Stimulated activated CD4-positive, alpha-beta T cell treated with anti-CD3 and anti-CD28 coated beads, Interleukin-12 subunit alpha, Interleukin-12 subunit beta, amount 100 ng/mL, for 48 hours (primary cell): Measurements from ENCODE around the gene SUSD2.
"Not testable (repeated sequence)": the region's sequence is repeated elsewhere in the genome, so short reads cannot be mapped to it uniquely, and the experiment has no call there.

Experiments
- DNase-seq, 3 donors: peaks; one replicate each; pipeline ENCODE4 v3.0.0-alpha.2; 2020; ENCODE audit warnings: low read depth in 2 of 3, low spot score in 1 of 3

SUSD2 gene

DNA sequence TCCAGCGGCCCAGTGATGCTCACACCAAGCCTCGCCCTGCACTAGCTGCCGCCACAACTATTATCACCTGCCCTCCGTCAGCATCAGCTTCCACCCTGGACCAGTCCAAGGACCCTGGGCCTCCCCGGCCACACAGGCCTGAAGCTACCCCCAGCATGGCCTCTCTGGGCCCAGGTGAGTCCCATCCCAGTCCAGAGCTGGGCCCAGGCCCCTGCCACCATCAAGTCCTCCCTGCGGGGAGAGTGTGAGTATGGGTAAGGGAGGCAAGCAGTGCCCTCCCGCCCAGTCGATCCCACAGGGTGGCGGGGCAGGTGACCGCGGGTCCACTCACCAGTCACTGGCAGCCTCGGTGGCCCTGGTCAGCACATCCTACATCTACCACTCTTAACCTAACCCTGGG lies 9.5 kb upstream of the SUSD2 start:
- DNase-seq: no peak

DNA sequence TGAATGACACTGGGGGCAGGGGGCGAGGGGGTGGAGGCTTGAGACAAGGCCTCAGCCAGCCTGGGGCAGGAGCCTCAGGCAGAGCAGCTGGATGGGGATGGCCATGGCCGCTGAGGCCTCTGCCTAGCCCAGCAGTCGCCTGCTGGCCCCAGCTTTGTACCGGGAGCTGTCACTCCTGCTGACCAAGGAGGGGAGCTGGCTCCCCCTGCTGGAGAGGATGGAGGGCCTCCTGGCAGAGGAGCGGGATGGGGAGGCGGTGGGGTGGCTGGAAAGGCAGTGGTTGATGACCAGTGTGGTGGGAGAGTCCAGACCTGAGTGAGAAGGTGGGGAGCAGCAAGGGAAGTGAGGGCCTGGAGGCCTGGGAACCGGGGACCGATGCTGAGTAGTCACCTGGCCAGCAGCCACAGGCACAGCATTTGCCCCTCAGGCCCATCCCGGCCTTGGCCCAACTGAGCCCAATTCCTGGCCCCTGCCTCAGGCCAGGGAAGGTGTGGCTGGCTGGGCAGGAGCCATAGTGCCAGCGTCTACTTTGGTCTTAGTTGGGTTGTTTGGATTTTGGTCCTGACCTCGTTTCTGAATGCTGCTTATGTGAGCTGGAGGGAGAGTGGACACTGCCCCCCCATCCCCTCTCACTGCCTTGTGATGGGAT lies 6.0 kb upstream of the SUSD2 start:
- peak; percentile 45 to 56 (median 54) for DNase-seq

DNA sequence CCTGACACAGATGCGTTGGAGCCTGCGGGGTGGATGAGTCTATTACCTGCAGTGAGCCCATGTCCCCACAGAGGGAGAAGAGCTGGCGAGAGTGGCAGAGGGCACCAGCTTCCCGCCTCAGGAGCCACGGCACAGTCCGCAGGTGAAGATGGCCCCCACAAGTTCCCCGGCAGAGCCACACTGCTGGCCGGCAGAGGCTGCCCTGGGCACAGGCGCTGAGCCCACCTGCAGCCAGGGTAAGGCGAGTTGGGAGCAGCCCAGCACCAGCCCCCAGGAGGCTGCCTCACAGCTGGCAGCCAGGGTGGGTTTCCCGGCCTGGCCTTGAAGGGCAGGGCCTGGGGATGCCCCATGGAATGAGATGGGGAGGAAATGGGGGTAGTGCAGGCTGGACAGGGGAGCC lies 5.2 kb upstream of the SUSD2 start:
- no peak for DNase-seq

DNA sequence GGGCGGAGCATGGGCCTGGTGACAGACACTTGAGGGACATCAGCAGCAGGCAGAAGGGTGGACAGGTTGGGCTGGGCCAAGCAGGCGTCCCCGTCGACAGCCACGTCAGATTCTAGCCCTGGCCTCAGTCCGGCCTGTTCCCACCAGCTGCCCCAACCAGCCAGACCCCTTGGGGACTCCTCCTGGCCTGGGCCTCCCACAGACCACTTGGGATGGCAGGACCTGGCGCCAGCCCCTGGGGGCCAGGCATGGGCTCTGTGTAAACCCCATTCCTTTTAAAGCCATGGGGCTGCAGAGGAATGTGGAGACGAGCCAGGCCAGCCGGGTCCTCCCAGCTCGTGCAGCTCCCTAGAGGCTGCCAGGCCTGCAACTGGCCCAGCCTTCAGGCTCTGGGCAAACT lies 4.7 kb upstream of the SUSD2 start:
- DNase-seq: no peak

DNA sequence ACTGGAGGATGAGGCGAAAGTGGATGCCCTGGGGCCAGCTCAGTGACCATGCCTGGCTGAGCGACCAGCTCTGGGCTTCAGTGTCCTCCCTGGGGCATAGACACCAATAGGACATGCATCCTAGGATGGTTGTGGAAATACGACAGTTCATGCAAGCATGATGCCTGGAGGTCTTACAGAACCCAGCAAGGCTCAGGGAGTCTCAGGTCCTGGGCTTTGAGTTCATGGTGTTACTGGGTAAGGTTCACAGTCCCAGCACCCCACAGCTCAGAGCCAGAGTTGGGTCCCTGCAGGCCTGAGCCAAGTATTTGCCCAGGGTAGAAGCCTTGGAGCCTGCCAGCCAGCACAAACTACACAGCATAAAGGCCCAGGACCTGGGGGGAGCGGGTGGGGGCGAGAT lies 4.2 kb upstream of the SUSD2 start:
- DNase-seq: no peak

DNA sequence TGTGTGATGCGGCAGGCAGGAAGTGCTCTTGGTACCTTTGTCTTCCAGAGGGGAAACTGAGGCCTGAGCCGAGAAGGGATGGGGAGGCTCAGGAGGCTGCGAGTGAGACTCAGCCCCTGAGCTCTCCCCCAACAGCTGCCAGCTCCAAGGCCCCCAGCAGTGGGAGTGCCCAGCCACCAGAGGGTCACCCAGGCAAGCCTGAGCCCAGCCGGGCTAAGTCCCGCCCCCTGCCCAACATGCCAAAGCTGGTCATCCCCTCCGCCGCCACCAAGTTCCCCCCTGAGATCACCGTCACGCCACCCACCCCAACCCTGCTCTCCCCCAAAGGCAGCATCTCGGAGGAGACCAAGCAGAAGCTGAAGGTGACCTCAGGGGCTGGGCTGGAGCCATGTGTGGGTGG lies 3.8 kb upstream of the SUSD2 start:
- DNase-seq: no peak

DNA sequence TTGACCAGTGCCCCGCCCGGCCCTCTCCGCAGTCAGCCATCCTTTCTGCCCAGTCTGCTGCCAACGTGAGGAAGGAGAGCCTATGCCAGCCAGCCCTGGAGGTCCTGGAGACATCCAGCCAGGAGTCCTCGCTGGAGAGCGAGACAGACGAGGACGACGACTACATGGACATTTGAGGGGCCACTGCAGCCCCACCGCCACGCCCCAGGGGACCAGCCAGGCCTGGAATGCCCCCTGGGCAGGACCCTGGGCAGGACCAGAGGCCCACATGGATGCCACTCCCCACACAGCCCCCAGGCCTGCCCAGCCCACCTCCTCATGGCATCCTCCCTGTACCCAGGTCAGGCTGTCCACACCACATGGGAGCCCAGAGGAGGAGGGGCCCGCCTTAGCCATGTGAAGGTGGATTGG lies 3.3 kb upstream of the SUSD2 start:
- no peak for DNase-seq

DNA sequence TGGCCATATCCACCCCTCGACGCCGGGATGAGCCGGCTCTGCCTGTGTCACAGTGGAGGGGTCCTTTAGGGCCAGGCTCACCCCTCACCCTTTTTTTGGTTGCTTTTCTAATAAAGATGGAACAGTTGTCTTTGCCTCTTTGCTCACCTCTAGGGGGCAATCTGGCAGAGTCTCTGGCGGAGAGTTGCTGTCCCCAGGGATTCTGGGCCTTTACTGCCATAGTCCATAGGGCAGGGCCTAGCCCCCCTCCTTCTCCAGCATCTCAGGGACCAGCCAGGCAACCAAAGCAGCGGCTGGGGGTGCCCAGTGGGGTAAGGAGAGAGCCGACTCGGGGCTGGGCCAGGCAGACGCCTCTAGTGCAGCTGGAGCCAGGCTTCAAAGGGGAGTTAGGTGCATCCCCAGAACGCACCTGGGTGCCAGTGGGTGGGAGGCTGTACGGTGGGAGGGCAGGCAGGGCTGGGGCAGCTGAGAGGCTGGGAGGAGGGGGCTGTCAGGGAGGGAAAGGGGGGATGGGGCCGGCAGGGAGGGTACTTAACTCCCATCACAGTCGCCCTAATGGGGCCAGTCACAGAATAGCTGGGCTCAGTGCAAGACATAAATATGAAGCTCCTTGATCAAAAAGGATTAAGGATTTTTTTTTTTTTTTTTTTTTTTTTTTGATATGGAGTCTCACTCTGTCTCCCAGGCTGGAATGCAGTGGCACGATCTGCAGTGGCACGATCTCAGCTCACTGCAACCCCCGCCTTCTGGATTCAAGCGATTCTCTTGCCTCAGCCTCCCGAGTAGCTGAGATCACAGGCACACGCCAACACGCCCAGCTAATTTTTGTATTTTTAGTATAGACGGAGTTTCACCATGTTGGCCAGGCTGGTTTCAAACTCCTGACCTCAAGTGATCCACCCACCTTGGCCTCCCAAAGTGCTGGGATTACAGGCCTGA lies 2.5 kb upstream of the SUSD2 start:
- DNase-seq: no peak

DNA sequence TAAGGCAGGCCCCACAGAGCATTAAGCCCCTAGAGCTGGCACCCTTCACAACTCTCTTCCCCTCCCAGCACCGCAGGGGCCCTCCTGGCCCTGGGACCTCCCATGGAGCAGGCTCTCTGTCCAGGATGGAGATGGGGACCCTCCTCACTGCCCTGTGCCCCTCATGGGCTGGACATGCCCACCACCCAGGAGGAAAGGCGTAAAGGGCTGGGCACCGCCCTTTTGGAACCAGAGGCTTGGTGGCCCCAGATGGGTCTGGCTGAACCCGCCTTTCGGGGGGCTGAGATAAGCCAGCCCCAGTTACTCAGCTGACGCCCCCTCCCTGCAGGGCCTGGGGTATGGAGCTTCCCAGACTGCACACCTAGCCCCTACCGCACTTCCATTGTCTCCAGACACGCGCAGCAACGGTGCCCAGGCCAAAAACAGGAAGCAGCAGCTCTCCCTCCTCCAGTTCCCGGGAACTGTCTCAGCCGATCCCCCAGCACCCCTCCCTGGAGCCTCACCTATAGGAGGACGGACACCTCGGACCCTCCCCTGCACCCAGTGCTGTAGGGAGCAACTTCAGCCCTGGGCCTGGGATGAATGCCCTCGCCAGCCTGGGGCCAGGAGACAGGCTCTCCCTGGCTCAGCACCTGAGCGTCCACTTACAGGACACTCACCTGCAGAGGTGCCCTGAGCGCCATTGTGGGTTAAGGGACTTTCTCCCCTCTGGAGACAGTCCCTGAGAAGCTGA lies 1.6 kb upstream of the SUSD2 start:
- DNase-seq: no peak

DNA sequence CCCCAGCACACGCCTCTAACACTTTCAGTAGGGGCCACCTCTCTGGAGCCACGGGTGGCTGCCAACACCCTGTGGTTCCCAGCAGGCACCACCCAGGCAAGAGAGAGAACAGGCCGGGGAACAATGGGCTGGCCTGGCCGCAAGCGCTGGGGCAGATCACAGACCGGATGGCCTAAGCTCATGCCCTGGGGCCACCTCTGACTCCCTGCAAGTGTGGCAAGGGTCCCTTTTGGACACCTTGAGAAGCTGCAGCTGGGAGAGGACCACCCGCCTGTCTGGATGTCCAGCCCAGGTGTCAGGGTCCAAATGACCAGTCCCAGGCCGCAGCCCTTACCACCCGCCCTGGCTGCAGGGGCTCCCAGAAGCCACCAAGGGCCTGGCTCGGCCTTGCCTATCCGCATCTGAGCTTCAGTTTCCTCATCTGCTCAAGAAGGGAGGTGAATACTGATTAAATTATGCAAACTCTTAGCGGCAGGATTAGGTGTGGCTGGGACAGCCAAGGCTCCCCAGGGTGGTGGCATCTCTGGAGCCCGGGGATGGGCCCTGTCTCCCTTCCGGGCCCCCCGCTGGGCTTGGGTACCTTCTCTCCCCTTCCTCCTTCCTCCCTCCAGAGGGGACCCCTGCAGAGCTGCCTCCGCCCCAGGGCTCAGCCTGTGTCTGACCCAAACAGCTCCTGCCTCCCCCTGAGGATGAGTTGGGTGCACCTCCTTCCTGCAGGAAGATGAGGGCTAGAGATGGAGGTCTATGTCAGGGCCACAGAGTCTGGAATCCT lies 785 bp upstream of the SUSD2 start:
- DNase-seq: no peak

DNA sequence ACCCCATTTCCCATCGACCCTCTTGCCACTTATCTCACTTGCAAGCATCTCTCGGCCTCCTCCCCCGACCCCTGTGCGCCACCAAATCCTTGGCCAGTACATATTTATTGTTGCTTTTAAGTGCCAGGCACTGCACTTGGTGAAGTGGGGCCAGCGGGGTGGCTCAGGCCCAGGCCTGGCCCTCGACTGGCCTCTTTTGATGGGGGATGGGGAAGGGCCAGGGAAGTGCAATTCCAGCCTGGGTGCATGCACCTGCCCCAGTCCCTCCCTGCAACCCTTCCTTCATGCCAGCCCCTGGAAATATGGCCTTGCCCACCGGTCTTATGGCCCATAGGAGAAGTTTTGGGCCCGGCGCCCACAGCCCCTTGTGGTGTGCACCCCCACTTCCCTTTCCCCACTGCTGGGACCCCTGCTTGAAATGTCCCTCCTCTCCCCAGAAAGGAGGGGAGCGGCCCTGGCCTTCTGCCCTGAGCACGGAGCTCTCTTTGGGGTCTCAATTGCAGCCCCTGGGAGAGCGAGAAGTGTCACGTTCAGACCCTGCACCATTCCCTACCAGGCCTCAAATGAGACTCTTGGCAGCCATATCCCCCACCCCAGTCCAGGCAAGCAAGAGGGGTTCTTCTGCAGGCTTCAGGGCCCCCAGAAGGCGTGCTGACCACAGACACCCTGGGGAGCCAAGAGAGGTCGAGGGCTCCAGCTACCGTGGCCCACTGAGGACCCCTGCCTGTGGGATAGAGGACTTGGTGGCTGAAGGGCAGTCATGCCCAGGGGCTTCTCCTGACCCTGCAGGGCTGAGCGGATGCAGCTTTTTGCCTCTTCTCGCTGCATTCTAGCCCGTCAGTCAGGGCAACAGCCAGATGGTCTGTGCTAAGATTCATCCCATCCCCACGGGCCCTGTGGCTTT lies 961 bp downstream of the SUSD2 start:
- no peak for DNase-seq

DNA sequence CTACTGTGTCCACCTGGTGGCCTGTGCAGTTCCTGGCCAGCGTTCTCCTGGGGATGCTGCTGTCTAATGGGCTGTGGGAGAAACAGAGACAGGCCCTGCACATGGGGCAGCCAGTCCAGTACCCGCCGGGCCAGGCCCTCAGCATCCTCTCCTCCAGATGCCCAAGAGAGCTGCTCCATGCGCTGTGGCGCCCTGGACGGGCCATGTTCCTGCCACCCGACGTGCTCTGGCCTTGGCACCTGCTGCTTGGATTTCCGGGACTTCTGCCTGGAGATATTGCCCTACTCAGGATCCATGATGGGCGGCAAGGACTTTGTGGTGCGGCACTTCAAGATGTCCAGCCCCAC lies 1.6 kb downstream of the SUSD2 start:
- not testable (repeated sequence) for DNase-seq

DNA sequence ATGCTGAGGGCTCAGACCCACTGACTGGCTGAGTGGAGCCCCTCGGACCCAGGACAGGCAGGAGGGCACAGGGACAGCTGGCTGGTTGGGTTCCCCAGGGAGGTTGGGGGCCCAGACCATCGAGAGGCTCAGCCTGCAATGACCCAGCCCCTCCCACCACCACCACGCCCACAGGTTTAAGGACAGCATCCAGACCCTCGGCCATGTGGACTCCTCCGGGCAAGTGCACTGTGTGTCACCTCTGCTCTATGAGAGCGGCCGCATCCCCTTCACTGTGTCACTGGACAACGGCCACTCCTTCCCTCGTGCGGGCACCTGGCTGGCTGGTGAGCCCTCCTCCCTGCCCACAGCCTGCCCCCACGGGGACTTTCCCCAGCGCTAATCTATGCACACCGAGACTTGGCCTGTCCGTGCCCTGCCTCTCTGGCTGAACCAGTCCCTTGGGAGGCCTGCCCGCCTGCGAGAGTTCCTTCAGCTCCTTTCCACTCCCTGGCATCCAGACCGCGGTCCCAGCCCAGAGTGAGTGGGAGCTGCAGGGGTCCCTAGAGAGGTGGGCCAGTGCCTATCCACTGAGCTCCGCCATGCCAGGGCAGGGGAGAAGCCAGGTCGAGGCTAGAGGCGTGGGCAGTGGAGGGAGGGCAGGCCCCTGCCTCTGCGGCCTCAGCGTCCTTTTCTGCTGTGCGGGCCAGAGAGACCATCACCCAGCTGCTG lies 2.2 kb downstream of the SUSD2 start:
- no peak for DNase-seq

DNA sequence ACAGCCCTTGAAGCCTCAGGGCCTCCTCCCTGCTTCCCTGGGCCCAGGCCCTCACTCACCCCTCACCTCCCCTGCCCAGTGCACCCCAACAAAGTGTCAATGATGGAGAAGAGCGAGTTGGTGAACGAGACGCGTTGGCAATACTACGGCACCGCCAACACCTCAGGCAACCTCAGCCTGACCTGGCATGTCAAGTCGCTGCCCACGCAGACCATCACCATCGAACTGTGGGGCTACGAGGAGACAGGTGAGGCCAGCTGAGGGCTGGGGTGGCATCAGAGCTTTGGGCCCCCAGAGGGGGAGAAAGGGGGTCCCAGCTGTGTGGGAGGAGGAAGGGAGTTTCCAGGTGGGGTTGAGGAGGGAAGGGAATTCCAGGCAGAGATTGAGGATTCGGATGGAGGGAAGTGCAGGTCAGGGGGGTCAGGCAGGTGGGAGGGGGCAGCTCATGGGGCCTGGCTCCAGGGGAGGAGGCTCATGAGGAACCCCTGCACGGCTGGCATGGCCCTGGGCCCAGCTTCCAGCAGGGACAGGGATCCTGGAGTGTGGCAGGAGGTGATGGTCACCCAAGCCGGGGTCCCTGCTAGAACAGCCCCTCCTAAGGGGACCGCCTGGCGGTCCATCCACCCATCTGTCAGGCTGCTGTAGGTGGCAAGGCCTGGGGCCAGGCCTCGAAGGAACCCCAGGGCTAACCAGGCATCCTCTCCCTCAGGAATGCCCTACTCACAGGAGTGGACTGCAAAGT lies 2.9 kb downstream of the SUSD2 start:
- no peak for DNase-seq

DNA sequence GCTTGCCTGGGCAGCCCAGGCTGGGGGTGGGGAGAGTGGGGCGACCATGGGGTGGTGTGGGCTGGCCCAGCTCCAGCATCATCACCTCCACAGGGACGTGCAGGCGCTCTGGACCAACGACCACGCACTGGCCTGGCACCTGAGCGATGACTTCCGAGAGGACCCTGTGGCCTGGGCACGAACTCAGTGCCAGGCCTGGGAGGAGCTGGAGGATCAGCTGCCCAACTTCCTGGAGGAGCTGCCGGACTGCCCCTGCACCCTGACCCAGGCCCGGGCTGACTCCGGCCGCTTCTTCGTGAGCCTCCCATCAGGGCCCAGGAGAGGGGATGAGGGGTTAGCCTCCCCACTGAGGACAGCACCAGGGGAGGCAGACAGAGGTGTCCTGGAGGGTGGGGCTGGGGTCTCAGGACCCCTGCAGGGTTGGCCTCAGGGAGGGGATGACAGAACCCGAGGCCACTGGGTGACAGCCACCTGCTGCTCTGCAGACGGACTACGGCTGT lies 3.8 kb downstream of the SUSD2 start:
- no peak for DNase-seq

DNA sequence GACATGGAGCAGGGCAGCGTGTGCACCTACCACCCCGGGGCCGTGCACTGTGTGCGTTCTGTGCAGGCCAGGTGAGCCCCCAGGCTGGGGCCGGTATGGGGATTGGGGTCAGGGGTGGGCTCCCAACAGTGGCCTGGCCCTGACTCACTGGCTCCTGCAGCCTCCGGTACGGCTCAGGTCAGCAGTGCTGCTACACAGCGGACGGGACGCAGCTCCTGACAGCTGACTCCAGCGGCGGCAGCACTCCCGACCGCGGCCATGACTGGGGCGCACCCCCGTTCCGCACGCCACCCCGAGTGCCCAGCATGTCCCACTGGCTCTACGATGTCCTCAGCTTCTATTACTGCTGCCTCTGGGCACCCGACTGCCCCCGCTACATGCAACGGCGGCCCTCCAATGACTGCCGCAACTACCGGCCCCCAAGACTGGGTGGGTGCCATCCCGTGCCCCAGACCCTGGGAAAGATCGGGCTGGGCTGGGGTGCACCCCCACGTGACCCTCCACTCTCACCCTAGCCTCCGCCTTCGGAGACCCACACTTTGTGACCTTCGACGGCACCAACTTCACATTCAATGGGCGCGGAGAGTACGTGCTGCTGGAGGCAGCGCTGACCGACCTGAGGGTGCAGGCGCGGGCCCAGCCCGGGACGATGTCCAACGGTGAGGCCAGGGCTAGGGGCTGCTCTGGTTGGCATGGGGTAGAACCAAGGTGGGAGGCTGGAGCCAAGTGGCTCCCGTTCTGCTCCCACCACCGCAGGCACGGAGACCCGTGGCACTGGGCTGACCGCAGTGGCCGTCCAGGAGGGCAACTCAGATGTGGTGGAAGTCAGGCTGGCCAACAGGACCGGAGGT lies 4.4 kb downstream of the SUSD2 start:
- DNase-seq: no peak

DNA sequence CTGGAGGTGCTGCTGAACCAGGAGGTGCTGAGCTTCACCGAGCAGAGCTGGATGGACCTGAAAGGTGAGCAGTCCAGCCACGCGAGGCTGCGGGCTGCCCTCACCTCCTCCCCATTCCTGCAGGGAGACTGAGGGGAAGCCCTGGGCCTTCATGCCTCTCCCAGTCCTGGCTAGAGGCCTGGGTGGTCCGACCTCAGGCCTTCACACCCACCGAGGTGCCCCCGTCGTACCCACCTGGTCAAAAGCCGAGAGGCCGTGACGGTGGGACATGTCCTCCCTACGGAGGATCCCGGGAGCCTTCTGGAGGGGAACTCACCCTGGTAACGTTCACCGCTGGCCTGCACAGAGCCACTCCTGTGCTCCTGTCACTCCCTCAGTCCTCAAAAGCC lies 5.1 kb downstream of the SUSD2 start:
- no peak for DNase-seq
